Measurements from ENCODE around the gene TMA7. TPM values are rescaled to one million over a fixed set of nuclear protein-coding genes. Genes with fewer than 3 reads are reported as not detected.
A peak's percentile ranks its signal among the peaks of the same experiment; 100 is the strongest.

Gene TMA7
- polyA plus RNA-seq, 2 of the 4 experiments (the other 2 are of a cell fraction) = 303 to 417 TPM

GRCh38 chr3:48415251-48415953 is 24.7 kb upstream of the TMA7 start:
- no peak overlapping the region for H3K4me2 ChIP-seq
- H3K9me3 ChIP-seq = no peaks in the 10 kb centered on the region
- ATAC-seq (peak in 1 of 2 experiments; percentile 45; a peak in 3 of 6 replicates), DNase-seq (ENCODE audit: low read depth in 1 of 2, low spot score in 1 of 2) (no peak), FAIRE-seq (no peak)
- H3K4me1 ChIP-seq = no peaks in the 10 kb centered on the region
- ChIA-PET CTCF (interaction anchor here (0.6 to 31.5 kb wide), 3 partner anchors 15 to 91 kb away, joined by 3 to 488 read pairs (median 10); partner anchors contain the start of gene PLXNB1), POLR2A (no interaction called here)
- no peak overlapping the region for H3K27ac ChIP-seq
- no peak for TF ChIP-seq TP53 (CRISPR knock-in tag; IDR thresholded peaks at IDR 0.05)
- no peak for TF ChIP-seq RNF2 (IDR thresholded peaks at IDR 0.05; ENCODE audit: borderline replicate concordance, low read depth)
- TF ChIP-seq PHF8 (IDR thresholded peaks at IDR 0.05; ENCODE audit: borderline replicate concordance, low read depth) = no peak
- TF ChIP-seq, protein P1, sequence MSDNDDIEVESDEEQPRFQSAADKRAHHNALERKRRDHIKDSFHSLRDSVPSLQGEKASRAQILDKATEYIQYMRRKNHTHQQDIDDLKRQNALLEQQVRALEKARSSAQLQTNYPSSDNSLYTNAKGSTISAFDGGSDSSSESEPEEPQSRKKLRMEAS (IDR thresholded peaks at IDR 0.05) = no peak
- no peak for TF ChIP-seq EHMT2 (IDR thresholded peaks at IDR 0.05; ENCODE audit: low read depth)
- TF ChIP-seq USF2 (IDR thresholded peaks at IDR 0.05) = no peak
- TF ChIP-seq RAD21 (conservative IDR thresholded peaks at IDR 0.05 in 1 of 2, IDR thresholded peaks at IDR 0.05 in 1 of 2) = no peak
- no peak overlapping the region for H3K4me3 ChIP-seq
- 97% methylated on average over 14 of the region's 24 CpGs for WGBS (ENCODE audit: missing lambda C conversion rate)

DNA sequence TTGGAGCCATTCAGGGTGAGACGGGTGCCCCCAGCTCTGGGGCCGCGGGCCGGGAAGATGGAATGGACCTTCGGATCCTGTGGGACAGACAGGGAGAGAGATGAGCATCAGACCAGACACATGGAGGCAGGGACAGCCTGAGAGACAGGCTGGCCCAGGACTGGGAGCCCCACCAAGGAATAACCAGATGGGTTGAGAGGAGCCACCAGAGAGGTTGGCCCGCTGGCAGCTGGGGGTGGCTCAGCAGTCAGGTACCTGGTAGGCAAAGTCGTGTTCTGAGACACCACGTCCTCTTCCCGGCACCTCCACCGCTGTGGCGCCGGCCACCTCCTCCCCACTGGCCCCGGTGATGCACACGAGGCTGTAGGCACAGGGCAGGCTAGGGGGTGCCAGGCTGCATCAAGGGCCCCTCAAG is 24.0 kb upstream of the TMA7 start:
- CTCF ChIA-PET = interaction anchor here (0.6 to 31.5 kb wide), 3 partner anchors 15 to 91 kb away, joined by 3 to 488 read pairs (median 10); partner anchors contain the start of gene PLXNB1
- POLR2A ChIA-PET = no interaction called here
- no peak overlapping the region for H3K4me2 ChIP-seq

More for the DNA sequence above, 24.0 kb upstream of the TMA7 start:
- ATAC-seq (no peak), FAIRE-seq (no peak), DNase-seq (ENCODE audit: low read depth in 1 of 2, low spot score in 1 of 2) (no peak)
- no peak for TF ChIP-seq FOSB (CRISPR knock-in tag; IDR thresholded peaks at IDR 0.05)
- TF ChIP-seq, protein P2, sequence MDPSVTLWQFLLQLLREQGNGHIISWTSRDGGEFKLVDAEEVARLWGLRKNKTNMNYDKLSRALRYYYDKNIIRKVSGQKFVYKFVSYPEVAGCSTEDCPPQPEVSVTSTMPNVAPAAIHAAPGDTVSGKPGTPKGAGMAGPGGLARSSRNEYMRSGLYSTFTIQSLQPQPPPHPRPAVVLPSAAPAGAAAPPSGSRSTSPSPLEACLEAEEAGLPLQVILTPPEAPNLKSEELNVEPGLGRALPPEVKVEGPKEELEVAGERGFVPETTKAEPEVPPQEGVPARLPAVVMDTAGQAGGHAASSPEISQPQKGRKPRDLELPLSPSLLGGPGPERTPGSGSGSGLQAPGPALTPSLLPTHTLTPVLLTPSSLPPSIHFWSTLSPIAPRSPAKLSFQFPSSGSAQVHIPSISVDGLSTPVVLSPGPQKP (IDR thresholded peaks at IDR 0.05; ENCODE audit: low read depth, low read length) = no peak
- TF ChIP-seq GATA3 (IDR thresholded peaks at IDR 0.05; ENCODE audit: borderline replicate concordance) = no peak
- TF ChIP-seq RCOR1 (IDR thresholded peaks at IDR 0.05; ENCODE audit: low read depth, low read length) = no peak
- no peak for TF ChIP-seq MAZ (IDR thresholded peaks at IDR 0.05; ENCODE audit: borderline replicate concordance, low read depth, low read length)
- TF ChIP-seq HOXB13 (CRISPR knock-in tag; IDR thresholded peaks at IDR 0.05; ENCODE audit: low read depth) = no peak
- no peak for TF ChIP-seq PBX3 (IDR thresholded peaks at IDR 0.05)
- no peak for TF ChIP-seq USF2 (IDR thresholded peaks at IDR 0.05)
- no peak for TF ChIP-seq NFE2L2 (conservative IDR thresholded peaks at IDR 0.05; ENCODE audit: low read length)
- TF ChIP-seq, protein P3, sequence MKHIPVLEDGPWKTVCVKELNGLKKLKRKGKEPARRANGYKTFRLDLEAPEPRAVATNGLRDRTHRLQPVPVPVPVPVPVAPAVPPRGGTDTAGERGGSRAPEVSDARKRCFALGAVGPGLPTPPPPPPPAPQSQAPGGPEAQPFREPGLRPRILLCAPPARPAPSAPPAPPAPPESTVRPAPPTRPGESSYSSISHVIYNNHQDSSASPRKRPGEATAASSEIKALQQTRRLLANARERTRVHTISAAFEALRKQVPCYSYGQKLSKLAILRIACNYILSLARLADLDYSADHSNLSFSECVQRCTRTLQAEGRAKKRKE (CRISPR knock-in tag; IDR thresholded peaks at IDR 0.05; ENCODE audit: low read depth) = no peak
- TF ChIP-seq, protein P4, sequence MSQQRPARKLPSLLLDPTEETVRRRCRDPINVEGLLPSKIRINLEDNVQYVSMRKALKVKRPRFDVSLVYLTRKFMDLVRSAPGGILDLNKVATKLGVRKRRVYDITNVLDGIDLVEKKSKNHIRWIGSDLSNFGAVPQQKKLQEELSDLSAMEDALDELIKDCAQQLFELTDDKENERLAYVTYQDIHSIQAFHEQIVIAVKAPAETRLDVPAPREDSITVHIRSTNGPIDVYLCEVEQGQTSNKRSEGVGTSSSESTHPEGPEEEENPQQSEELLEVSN (IDR thresholded peaks at IDR 0.05; ENCODE audit: borderline replicate concordance, low read depth) = no peak
- TF ChIP-seq CBX2 (IDR thresholded peaks at IDR 0.05; ENCODE audit: borderline replicate concordance, low read depth) = no peak
- no peak for TF ChIP-seq RFX5 (IDR thresholded peaks at IDR 0.05)
- TF ChIP-seq CEBPB (IDR thresholded peaks at IDR 0.05) = no peak
- no peak for TF ChIP-seq FOSL2 (IDR thresholded peaks at IDR 0.05)
- TF ChIP-seq FOSL2 (CRISPR knock-in tag; IDR thresholded peaks at IDR 0.05) = no peak
- no peak for TF ChIP-seq RARB (CRISPR knock-in tag; IDR thresholded peaks at IDR 0.05)
- no peak for TF ChIP-seq EHMT2 (IDR thresholded peaks at IDR 0.05; ENCODE audit: low read depth)
- TF ChIP-seq NPAS2 (CRISPR knock-in tag; IDR thresholded peaks at IDR 0.05; ENCODE audit: borderline replicate concordance) = no peak
- TF ChIP-seq REST (IDR thresholded peaks at IDR 0.05) = no peak
- H3K9me3 ChIP-seq = no peaks in the 10 kb centered on the region
- H3K27ac ChIP-seq = no peak overlapping the region
- H3K4me1 ChIP-seq = no peaks in the 10 kb centered on the region
- 87% methylated on average over 11 of the region's 14 CpGs for WGBS (ENCODE audit: missing lambda C conversion rate)
- no peak overlapping the region for H3K4me3 ChIP-seq
